Stomach smooth muscle (tissue), 2 donors: ENCODE measurements around the gene SLC26A3.
"Not testable (repeated sequence)": the region's sequence is repeated elsewhere in the genome, so short reads cannot be mapped to it uniquely, and the experiment has no call there.

Experiments
- H3K27ac ChIP-seq: one replicate; pipeline ENCODE4 v1.7.0; 2013; ENCODE audit warnings: mild to moderate bottlenecking, low read length, inconsistent platforms
- H3K27me3 ChIP-seq, 2 donors: one replicate each; pipeline ENCODE4 v1.7.0; 2013; ENCODE audit warnings: low read length in 2 of 2; ENCODE audit not compliant: insufficient read depth in 2 of 2, control insufficient read depth in 1 of 2
- H3K36me3 ChIP-seq, 2 donors: one replicate each; pipeline ENCODE4 v1.7.0; 2013; ENCODE audit warnings: low read length in 2 of 2; ENCODE audit not compliant: control insufficient read depth in 2 of 2, insufficient read depth in 2 of 2
- H3K4me1 ChIP-seq: one replicate; pipeline ENCODE4 v1.7.0; 2013; ENCODE audit warnings: low read length; ENCODE audit not compliant: control insufficient read depth, insufficient read depth
- H3K4me3 ChIP-seq, 2 donors: one replicate each; pipeline ENCODE4 v1.7.0; 2013; ENCODE audit warnings: low read length in 2 of 2
- H3K9ac ChIP-seq, 2 donors: one replicate each; pipeline ENCODE4 v1.7.0; 2013; ENCODE audit warnings: low read length in 2 of 2, mild to moderate bottlenecking in 1 of 2
- H3K9me3 ChIP-seq, 2 donors: one replicate each; pipeline ENCODE4 v1.7.0; 2013; ENCODE audit warnings: low read length in 2 of 2; ENCODE audit not compliant: control insufficient read depth in 2 of 2
- donor health status: healthy.
- donor health status: Pancreatic carcinoma.

Gene SLC26A3

GRCh38 chr7:107803009-107803610 is at the start of gene SLC26A3:
Gene SLC26A3, minus strand, starts transcription at chr7:107803223. Its CDS starts 8,714 bp downstream, at chr7:107794509.
- Histone ChIP-seq H3K4me1 (peaks cover 8% of the 10 kb centered on the region), H3K36me3 (no peaks in the 10 kb centered on the region), H3K27me3 (no peaks in the 10 kb centered on the region), H3K4me3 (no peak within 1 kb of the TSS), H3K9ac (no peak within 1 kb of the TSS), H3K9me3 (no peaks in the 10 kb centered on the region), H3K27ac (no peak within 1 kb of the TSS)

DNA sequence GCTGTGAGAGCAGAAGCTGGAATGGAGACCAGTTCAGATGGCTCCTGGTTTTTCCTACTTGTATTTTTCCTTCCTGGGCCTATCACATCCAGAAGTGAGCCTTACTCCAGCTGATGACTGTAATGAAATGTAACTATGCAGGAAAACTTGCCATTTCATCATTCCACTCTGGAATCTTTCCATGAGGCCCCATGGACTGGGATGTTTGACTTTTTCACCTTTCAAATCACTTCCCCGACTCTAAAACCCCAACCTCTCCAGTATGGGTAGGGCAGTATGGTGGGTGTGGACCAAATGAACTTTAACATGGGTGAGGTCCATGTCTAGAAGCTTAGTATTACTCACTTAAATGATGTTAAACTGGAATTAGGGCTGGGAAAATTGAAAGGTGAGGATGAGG is 47.6 kb upstream of the SLC26A3 start:
- Histone ChIP-seq H3K27me3 (no peaks in the 10 kb centered on the region), H3K4me3 (no peak overlapping the region), H3K9me3 (no peaks in the 10 kb centered on the region), H3K27ac (no peak overlapping the region), H3K36me3 (no peaks in the 10 kb centered on the region), H3K4me1 (peaks cover 3% of the 10 kb centered on the region), H3K9ac (no peak overlapping the region)

- Histone ChIP-seq H3K9ac (no peak overlapping the region), H3K9me3 (no peaks in the 10 kb centered on the region), H3K4me3 (no peak overlapping the region), H3K4me1 (peaks cover 3% of the 10 kb centered on the region), H3K27me3 (no peaks in the 10 kb centered on the region), H3K36me3 (no peaks in the 10 kb centered on the region), H3K27ac (no peak overlapping the region)
Observed at GRCh38 chr7:107850216-107850615, 47.2 kb upstream of the SLC26A3 start.

GRCh38 chr7:107848211-107848610 is 45.2 kb upstream of the SLC26A3 start:
- not testable (repeated sequence) for H3K9me3 ChIP-seq, H3K27me3 ChIP-seq, H3K9ac ChIP-seq, H3K4me3 ChIP-seq, H3K27ac ChIP-seq, H3K4me1 ChIP-seq, H3K36me3 ChIP-seq

DNA sequence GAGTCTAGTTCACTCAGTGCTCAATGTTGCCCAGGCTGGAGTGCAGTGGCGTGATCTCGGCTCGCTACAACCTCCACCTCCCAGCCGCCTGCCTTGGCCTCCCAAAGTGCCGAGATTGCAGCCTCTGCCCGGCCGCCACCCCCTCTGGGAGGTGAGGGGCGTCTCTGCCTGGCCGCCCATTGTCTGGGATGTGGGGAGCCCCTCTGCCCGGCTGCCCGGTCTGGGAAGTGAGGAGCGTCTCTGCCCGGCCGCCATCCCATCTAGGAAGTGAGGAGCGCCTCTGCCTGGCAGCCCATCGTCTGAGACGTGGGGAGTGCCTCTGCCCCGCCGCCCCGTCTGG is 44.8 kb upstream of the SLC26A3 start:
- not testable (repeated sequence) for H3K9ac ChIP-seq, H3K4me1 ChIP-seq, H3K4me3 ChIP-seq

GRCh38 chr7:107847168-107847835 is 44.3 kb upstream of the SLC26A3 start:
- Histone ChIP-seq H3K9ac (no peak overlapping the region), H3K9me3 (no peaks in the 10 kb centered on the region), H3K4me1 (peaks cover 4% of the 10 kb centered on the region), H3K27ac (no peak overlapping the region), H3K36me3 (no peaks in the 10 kb centered on the region), H3K4me3 (no peak overlapping the region), H3K27me3 (no peaks in the 10 kb centered on the region)

More for the DNA sequence above, 44.8 kb upstream of the SLC26A3 start:
- H3K9me3 ChIP-seq, H3K27ac ChIP-seq, H3K27me3 ChIP-seq, H3K36me3 ChIP-seq: not testable (repeated sequence)

GRCh38 chr7:107846324-107846723 is 43.3 kb upstream of the SLC26A3 start:
- H3K36me3 ChIP-seq = no peaks in the 10 kb centered on the region
- no peak overlapping the region for H3K27ac ChIP-seq
- H3K9ac ChIP-seq = no peak overlapping the region
- H3K4me3 ChIP-seq = no peak overlapping the region
- no peaks in the 10 kb centered on the region for H3K27me3 ChIP-seq
- no peaks in the 10 kb centered on the region for H3K9me3 ChIP-seq
- peaks cover 4% of the 10 kb centered on the region for H3K4me1 ChIP-seq

DNA sequence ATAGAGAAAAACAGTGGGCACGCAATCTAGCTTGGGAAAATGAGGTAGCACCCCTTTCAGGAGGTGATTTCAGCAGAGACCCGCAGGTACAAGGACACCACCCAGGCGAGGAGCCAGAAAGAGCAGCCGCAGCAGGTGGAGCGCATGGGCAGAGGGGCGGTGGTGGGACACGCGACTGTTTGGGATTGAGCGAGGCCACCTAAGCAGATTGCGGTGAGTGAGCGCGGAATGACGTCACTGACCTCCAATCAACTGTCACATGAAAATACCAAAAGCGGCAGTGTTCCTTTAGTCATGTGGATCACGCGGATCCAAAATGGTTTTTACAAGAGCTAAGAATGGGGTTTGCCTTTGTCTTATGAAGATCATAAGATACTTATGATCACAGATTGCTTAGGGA is 40.2 kb upstream of the SLC26A3 start:
- Histone ChIP-seq H3K4me3 (no peak overlapping the region), H3K9me3 (no peaks in the 10 kb centered on the region), H3K9ac (no peak overlapping the region), H3K4me1 (peaks cover 4% of the 10 kb centered on the region), H3K27me3 (no peaks in the 10 kb centered on the region), H3K27ac (no peak overlapping the region), H3K36me3 (no peaks in the 10 kb centered on the region)

- Histone ChIP-seq H3K4me1 (peaks cover 4% of the 10 kb centered on the region), H3K27ac (no peak overlapping the region), H3K9me3 (no peaks in the 10 kb centered on the region), H3K27me3 (no peaks in the 10 kb centered on the region), H3K4me3 (no peak overlapping the region), H3K9ac (no peak overlapping the region), H3K36me3 (no peaks in the 10 kb centered on the region)
Observed at GRCh38 chr7:107842213-107842612, 39.2 kb upstream of the SLC26A3 start.

- Histone ChIP-seq H3K9ac (no peak overlapping the region), H3K4me1 (no peaks in the 10 kb centered on the region), H3K4me3 (no peak overlapping the region), H3K27ac (no peak overlapping the region), H3K9me3 (no peaks in the 10 kb centered on the region), H3K36me3 (no peaks in the 10 kb centered on the region), H3K27me3 (no peaks in the 10 kb centered on the region)
Observed at GRCh38 chr7:107838816-107839565, 36.0 kb upstream of the SLC26A3 start.
